ENCODE measurements around the gene PCBP1. TPM values are rescaled to one million over a fixed set of nuclear protein-coding genes. Genes with fewer than 3 reads are reported as not detected.

PCBP1 gene
- total and polyA plus RNA-seq, 2 donors (not counting 1 experiment from before 2014, with no cell fraction given) = 42.1 to 104 TPM

- Histone ChIP-seq H3K36me3 (ENCODE audit: control insufficient read depth, insufficient read depth, low read length) (peaks cover 10% of the 10 kb centered on the region), H3K79me2 (ENCODE audit: control insufficient read depth, insufficient read depth, low read length) (peaks cover 11% of the 10 kb centered on the region), H3K9me3 (ENCODE audit: control insufficient read depth, insufficient read depth, low read depth, low read length) (no peaks in the 10 kb centered on the region), H3K4me1 (ENCODE audit: control insufficient read depth, extremely low read depth, insufficient read depth, low read length) (peaks cover 7% of the 10 kb centered on the region), H4K20me1 (ENCODE audit: control insufficient read depth, extremely low read depth, insufficient read depth, low read length) (no peaks in the 10 kb centered on the region), H3K27ac (ENCODE audit: insufficient read depth, low read length) (no peak overlapping the region), H3K9ac (ENCODE audit: insufficient read depth, low read length) (no peak overlapping the region), H3K27me3 (ENCODE audit: control insufficient read depth, insufficient read depth, low read length) (no peaks in the 10 kb centered on the region), H2AFZ (ENCODE audit: low read length) (no peak overlapping the region), H3K4me3 (replicated peaks in 1 of 4; ENCODE audit: control extremely low read depth in 1 of 4, insufficient read depth in 1 of 4, low read depth in 3 of 4, low read length in 4 of 4) (no peak overlapping the region), H3K4me2 (ENCODE audit: extremely low read depth, insufficient read depth, low read length) (no peak overlapping the region)
- no peak for TF ChIP-seq EZH2 (IDR thresholded peaks at IDR 0.05; ENCODE audit: low read length, missing control alignments)
- peak in 1 of 2 donors; percentile 77 for DNase-seq (ENCODE audit: low read depth in 2 of 2)
Observed at GRCh38 chr2:70083344-70084156, 3.7 kb upstream of the PCBP1 start.

- H3K9ac ChIP-seq (ENCODE audit: insufficient read depth, low read length) = no peak overlapping the region
- H3K36me3 ChIP-seq (ENCODE audit: control insufficient read depth, insufficient read depth, low read length) = peaks cover 11% of the 10 kb centered on the region
- no peak overlapping the region for H3K4me3 ChIP-seq (replicated peaks in 1 of 4; ENCODE audit: control extremely low read depth in 1 of 4, insufficient read depth in 1 of 4, low read depth in 3 of 4, low read length in 4 of 4)
Observed at GRCh38 chr2:70084973-70085710, 2.1 kb upstream of the PCBP1 start.

GRCh38 chr2:70085711-70086277 lies 1.5 kb upstream of the PCBP1 start:
- Histone ChIP-seq H3K9me3 (ENCODE audit: control insufficient read depth, insufficient read depth, low read depth, low read length) (no peaks in the 10 kb centered on the region), H3K27me3 (ENCODE audit: control insufficient read depth, insufficient read depth, low read length) (no peaks in the 10 kb centered on the region), H4K20me1 (ENCODE audit: control insufficient read depth, extremely low read depth, insufficient read depth, low read length) (no peaks in the 10 kb centered on the region), H3K36me3 (ENCODE audit: control insufficient read depth, insufficient read depth, low read length) (peaks cover 11% of the 10 kb centered on the region), H2AFZ (ENCODE audit: low read length) (peak overlapping the region; percentile 94), H3K4me2 (ENCODE audit: extremely low read depth, insufficient read depth, low read length) (peak overlapping the region; percentile 86), H3K9ac (ENCODE audit: insufficient read depth, low read length) (peak overlapping the region; percentile 79), H3K4me3 (replicated peaks in 1 of 4; ENCODE audit: control extremely low read depth in 1 of 4, insufficient read depth in 1 of 4, low read depth in 3 of 4, low read length in 4 of 4) (peak overlapping the region; percentile 52 to 95 (median 63)), H3K4me1 (ENCODE audit: control insufficient read depth, extremely low read depth, insufficient read depth, low read length) (peaks cover 10% of the 10 kb centered on the region), H3K79me2 (ENCODE audit: control insufficient read depth, insufficient read depth, low read length) (peaks cover 29% of the 10 kb centered on the region), H3K27ac (ENCODE audit: insufficient read depth, low read length) (peak overlapping the region; percentile 100)
- DNase-seq (ENCODE audit: low read depth in 2 of 2) = no peak
- peak in 1 of 2 donors; percentile 1 for TF ChIP-seq CTCF (conservative IDR thresholded peaks at IDR 0.05 in 1 of 2, IDR thresholded peaks at IDR 0.05 in 1 of 2; ENCODE audit: low read depth in 1 of 2, low read length in 2 of 2)
- no peak for TF ChIP-seq EZH2 (IDR thresholded peaks at IDR 0.05; ENCODE audit: low read length, missing control alignments)

More at GRCh38 chr2:70084973-70085710, 2.1 kb upstream of the PCBP1 start:
- Histone ChIP-seq H3K4me2 (ENCODE audit: extremely low read depth, insufficient read depth, low read length) (no peak overlapping the region), H3K27me3 (ENCODE audit: control insufficient read depth, insufficient read depth, low read length) (no peaks in the 10 kb centered on the region), H2AFZ (ENCODE audit: low read length) (no peak overlapping the region), H3K9me3 (ENCODE audit: control insufficient read depth, insufficient read depth, low read depth, low read length) (no peaks in the 10 kb centered on the region), H4K20me1 (ENCODE audit: control insufficient read depth, extremely low read depth, insufficient read depth, low read length) (no peaks in the 10 kb centered on the region), H3K79me2 (ENCODE audit: control insufficient read depth, insufficient read depth, low read length) (peaks cover 26% of the 10 kb centered on the region), H3K4me1 (ENCODE audit: control insufficient read depth, extremely low read depth, insufficient read depth, low read length) (peaks cover 10% of the 10 kb centered on the region), H3K27ac (ENCODE audit: insufficient read depth, low read length) (no peak overlapping the region)
- TF ChIP-seq EZH2 (IDR thresholded peaks at IDR 0.05; ENCODE audit: low read length, missing control alignments) (no peak), CTCF (conservative IDR thresholded peaks at IDR 0.05 in 1 of 2, IDR thresholded peaks at IDR 0.05 in 1 of 2; ENCODE audit: low read depth in 1 of 2, low read length in 2 of 2) (no peak)
- no peak for DNase-seq (ENCODE audit: low read depth in 2 of 2)

Data from fibroblast of lung (primary cell).